HEK293T (cell line): ENCODE data around the gene TRABD2B.

Source experiments
- CTCF ChIA-PET: fragments of 350-600 bp; formaldehyde crosslinking; extraction: SDS; loops from one replicate; lab custom pipeline; 2021; ENCODE audit warnings: antibody characterized with exemption, inconsistent platforms; lab: Yijun Ruan, JAX
- POLR2A ChIA-PET: fragments of 350-600 bp; formaldehyde crosslinking; extraction: SDS; loops from one replicate; lab custom pipeline; 2020; ENCODE audit warnings: antibody characterized with exemption, inconsistent platforms; lab: Yijun Ruan, JAX
- DNase-seq: peaks from one replicate; pipeline ENCODE4 v3.0.0; 2012; ENCODE audit warnings: mixed read lengths; ENCODE audit errors: extremely low spot score
- ARNT ChIP-seq: fragments of 450-650 bp; IDR thresholded peaks from 2 replicates; pipeline ENCODE4 v1.6.1; 2017; ENCODE audit warnings: mild to moderate bottlenecking
- BHLHE40 ChIP-seq: fragments of 450-650 bp; IDR thresholded peaks from 2 replicates; pipeline ENCODE4 v1.6.1; 2016; ENCODE audit warnings: mild to moderate bottlenecking, moderate library complexity, borderline replicate concordance
- CTBP1 ChIP-seq: fragments of 450-650 bp; IDR thresholded peaks from 2 replicates; pipeline ENCODE4 v1.6.1; 2016; ENCODE audit warnings: borderline replicate concordance
- ELF4 ChIP-seq: fragments of 450-650 bp; IDR thresholded peaks from 2 replicates; pipeline ENCODE4 v1.6.1; 2017; ENCODE audit warnings: antibody characterized with exemption
- FOXA1 ChIP-seq: fragments of 450-650 bp; IDR thresholded peaks from 2 replicates; pipeline ENCODE4 v1.6.1; 2016; ENCODE audit warnings: mild to moderate bottlenecking
- FOXK2 ChIP-seq: fragments of 450-650 bp; IDR thresholded peaks from 2 replicates; pipeline ENCODE4 v1.6.1; 2016; ENCODE audit warnings: mild to moderate bottlenecking
- FOXM1 ChIP-seq: fragments of 450-650 bp; IDR thresholded peaks from 2 replicates; pipeline ENCODE4 v1.6.1; 2017; ENCODE audit warnings: mild to moderate bottlenecking, borderline replicate concordance
- HDGF ChIP-seq: fragments of 450-650 bp; IDR thresholded peaks from 2 replicates; pipeline ENCODE4 v1.6.1; 2017; ENCODE audit warnings: antibody characterized with exemption, borderline replicate concordance
- L3MBTL2 ChIP-seq: fragments of 450-650 bp; conservative IDR thresholded peaks from 2 replicates; pipeline ENCODE4 v1.6.1; 2016; ENCODE audit warnings: mild to moderate bottlenecking
- LEF1 ChIP-seq: fragments of 450-650 bp; IDR thresholded peaks from 2 replicates; pipeline ENCODE4 v1.6.1; 2017; ENCODE audit warnings: mild to moderate bottlenecking, borderline replicate concordance
- NFRKB ChIP-seq: fragments of 450-650 bp; IDR thresholded peaks from 2 replicates; pipeline ENCODE4 v1.6.1; 2016; ENCODE audit warnings: mild to moderate bottlenecking, moderate library complexity
- SP1 ChIP-seq: fragments of 450-650 bp; IDR thresholded peaks from 2 replicates; pipeline ENCODE4 v1.6.1; 2017
- SUZ12 ChIP-seq: fragments of 450-650 bp; IDR thresholded peaks from 2 replicates; pipeline ENCODE4 v1.6.1; 2016; ENCODE audit warnings: mild to moderate bottlenecking
- TARDBP ChIP-seq: fragments of 450-650 bp; IDR thresholded peaks from 2 replicates; pipeline ENCODE4 v1.6.1; 2016
- ZNF384 ChIP-seq: fragments of 450-650 bp; IDR thresholded peaks from 2 replicates; pipeline ENCODE4 v1.6.1; 2016
- TF ChIP-seq, protein P1 (sequence below): fragments of 450-650 bp; IDR thresholded peaks from 2 replicates; pipeline ENCODE4 v1.6.1; 2016

The TRABD2B gene

DNA sequence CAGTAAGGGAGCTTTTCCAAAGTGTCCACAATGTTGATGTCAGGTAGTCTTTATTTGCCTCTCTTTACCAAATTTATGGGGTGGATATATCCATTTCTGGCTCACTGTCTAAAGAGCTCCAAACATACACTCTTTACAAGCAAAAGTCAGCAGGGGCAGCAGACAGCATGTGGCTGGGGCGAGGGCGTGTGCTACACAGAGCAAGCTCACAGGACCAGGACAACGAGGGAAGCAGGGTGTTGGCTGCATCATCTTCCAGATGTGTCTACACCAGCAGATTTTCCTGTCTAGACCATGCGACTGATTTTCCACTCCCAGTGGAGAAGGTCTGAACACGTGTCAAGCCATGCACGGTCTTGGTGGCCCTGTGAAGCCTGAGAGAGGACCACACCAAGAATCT lies 123.8 kb downstream of the TRABD2B start:
- TF ChIP-seq SUZ12 (no peak), HDGF (no peak), BHLHE40 (no peak), ARNT (no peak), TARDBP (no peak), LEF1 (no peak), ZNF384 (no peak), ELF4 (no peak), FOXA1 (no peak), SP1 (no peak), NFRKB (no peak)
- ChIA-PET POLR2A (no interaction called here), CTCF (no interaction called here)
- no peak for DNase-seq

DNA sequence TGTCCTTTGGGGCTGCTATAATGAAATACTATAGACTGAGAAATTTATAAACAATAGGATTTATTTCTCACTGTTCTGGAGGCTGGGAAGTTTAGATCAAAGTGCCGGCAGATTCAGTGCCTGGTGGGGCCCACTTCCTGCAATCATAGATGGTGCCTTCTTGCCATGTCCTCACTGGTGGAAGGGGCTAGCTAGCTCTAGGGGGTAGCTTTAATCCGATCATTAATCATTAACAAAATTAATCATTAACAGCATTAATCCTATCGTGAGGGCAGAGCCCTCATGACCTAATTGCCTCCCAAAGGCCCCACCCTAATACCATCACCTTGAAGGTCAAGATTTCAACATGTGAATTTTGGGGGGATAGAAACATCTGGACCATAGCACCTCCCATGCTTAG lies 124.3 kb downstream of the TRABD2B start:
- TF ChIP-seq ELF4 (no peak), FOXA1 (no peak), BHLHE40 (no peak), TARDBP (no peak), ZNF384 (no peak), L3MBTL2 (no peak), CTBP1 (no peak), LEF1 (no peak), FOXM1 (no peak), SUZ12 (no peak), SP1 (no peak), ARNT (no peak), HDGF (no peak), NFRKB (no peak), FOXK2 (no peak)
- TF ChIP-seq, protein P1, sequence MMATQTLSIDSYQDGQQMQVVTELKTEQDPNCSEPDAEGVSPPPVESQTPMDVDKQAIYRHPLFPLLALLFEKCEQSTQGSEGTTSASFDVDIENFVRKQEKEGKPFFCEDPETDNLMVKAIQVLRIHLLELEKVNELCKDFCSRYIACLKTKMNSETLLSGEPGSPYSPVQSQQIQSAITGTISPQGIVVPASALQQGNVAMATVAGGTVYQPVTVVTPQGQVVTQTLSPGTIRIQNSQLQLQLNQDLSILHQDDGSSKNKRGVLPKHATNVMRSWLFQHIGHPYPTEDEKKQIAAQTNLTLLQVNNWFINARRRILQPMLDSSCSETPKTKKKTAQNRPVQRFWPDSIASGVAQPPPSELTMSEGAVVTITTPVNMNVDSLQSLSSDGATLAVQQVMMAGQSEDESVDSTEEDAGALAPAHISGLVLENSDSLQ, result no peak
- no peak for DNase-seq
- ChIA-PET POLR2A (no interaction called here), CTCF (no interaction called here)

DNA sequence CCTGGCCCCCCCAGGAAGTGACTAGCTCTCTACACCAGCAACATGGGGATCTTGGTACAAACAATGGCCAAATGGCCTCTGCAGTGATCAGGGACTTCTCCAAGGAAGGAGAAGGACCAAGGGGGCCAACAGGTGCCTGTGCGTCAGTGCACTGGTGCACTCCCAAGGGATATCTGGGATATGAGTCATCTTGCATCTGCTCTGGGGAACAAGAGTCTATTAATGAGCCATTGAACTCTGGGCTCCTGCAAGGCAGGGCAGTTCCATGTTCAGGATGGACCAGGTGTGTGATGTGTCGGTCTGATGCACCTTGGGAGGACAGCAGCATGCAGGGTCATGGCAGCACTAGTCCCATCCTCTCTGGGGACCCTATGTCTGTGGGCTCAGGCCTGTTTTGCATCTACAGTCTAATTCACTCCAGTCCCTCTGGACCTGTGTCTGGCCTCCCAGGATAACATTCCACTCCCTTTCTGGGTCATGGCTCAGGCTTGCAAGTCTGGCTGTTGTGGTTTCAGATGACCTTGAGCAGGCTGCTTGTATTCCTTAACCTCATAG lies 125.3 kb downstream of the TRABD2B start:
- ChIA-PET CTCF (no interaction called here), POLR2A (no interaction called here)
- TF ChIP-seq FOXK2 (no peak), HDGF (no peak), FOXM1 (no peak), CTBP1 (no peak), TARDBP (no peak), LEF1 (no peak), SUZ12 (no peak), ELF4 (no peak), L3MBTL2 (no peak), FOXA1 (no peak), NFRKB (no peak), ARNT (no peak), SP1 (no peak), BHLHE40 (no peak), ZNF384 (no peak)
- TF ChIP-seq, protein P1, result no peak
- DNase-seq, result no peak

DNA sequence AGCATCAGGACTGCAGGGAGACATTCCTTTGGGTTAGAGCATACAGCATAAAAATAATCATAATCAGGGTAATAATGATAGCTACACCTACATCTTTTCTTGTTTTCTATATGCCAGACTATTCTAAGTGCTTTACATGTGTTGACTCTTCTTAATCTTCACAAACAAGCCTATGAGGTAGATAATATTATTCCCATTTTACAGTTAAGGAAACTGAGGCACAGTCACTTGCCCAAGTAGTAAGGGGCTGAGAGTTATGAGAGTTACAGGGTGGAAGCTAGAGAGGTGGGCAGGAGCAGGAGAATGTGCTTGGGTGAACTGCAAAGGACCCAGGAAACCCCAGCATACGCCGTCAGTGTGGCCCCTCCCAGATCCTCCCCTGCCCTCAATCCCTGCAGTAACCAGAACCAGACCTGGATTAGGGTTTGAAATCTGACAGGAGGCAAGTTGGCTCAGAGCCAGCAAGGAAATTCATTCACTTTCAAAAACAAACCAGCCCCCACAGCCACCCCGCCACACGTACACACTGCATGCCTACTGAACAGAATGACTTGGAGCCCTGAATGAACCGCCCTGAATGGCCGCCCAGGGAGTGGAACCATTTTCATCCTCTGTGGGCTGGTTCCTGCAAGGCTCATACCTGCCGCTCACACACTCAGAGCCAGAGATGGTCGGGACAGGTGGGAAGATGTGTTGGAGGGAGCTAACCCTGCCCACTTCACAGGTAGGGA lies 126.1 kb downstream of the TRABD2B start:
- ChIA-PET POLR2A (no interaction called here), CTCF (no interaction called here)
- no peak for DNase-seq
- TF ChIP-seq SUZ12 (no peak), CTBP1 (no peak), ARNT (no peak), LEF1 (no peak), NFRKB (no peak), TARDBP (no peak), FOXA1 (no peak), BHLHE40 (no peak), L3MBTL2 (no peak), FOXM1 (no peak), HDGF (no peak), FOXK2 (no peak), ELF4 (no peak), SP1 (no peak), ZNF384 (no peak)
- TF ChIP-seq, protein P1, result no peak

DNA sequence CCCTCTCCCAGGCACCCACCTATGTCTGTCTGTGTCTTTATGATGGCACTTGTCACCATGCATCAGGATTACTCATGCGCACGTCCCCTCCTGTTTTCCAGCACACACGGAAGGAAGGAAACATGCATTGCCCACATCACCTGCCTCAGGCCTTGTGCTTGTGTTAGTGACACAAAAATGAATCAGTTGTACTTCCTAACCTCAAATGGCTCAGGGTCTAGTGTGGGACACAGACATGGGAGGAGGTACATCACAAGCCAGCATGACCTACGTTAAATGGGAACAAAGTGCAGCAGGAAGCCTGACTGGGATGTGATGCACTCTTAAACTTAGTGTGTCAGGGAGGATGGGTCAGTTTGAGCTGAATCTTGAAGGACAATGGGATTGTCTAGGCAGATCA lies 126.7 kb downstream of the TRABD2B start:
- POLR2A ChIA-PET, result no interaction called here
- no peak for DNase-seq

More for the DNA sequence above, 126.7 kb downstream of the TRABD2B start:
- CTCF ChIA-PET, result no interaction called here
- no peak for TF ChIP-seq FOXK2
- no peak for TF ChIP-seq CTBP1
- TF ChIP-seq ZNF384, result no peak
- TF ChIP-seq TARDBP, result no peak
- TF ChIP-seq L3MBTL2, result no peak
- TF ChIP-seq, protein P1, result no peak
- no peak for TF ChIP-seq ARNT
- no peak for TF ChIP-seq FOXA1
- TF ChIP-seq NFRKB, result no peak
- TF ChIP-seq BHLHE40, result no peak
- no peak for TF ChIP-seq LEF1
